Aorta (tissue), 5 donors: ENCODE results near the gene STIP1. TPM values are rescaled to one million over a fixed set of nuclear protein-coding genes. Genes with fewer than 3 reads are reported as not detected.
A peak's percentile ranks its signal among the peaks of the same experiment; 100 is the strongest.

Experiments used
- ATAC-seq: fragments of 200-7000 bp; cut with Tn5 transposase; one replicate; pipeline ENCODE4 v1.9.1; 2022; ENCODE audit warnings: moderate library complexity; ENCODE audit not compliant: low FRiP score
- DNase-seq, 2 donors: peaks; one replicate each; pipeline ENCODE4 v3.0.0-alpha.2; 2020
- H3K27ac ChIP-seq, 2 donors: one replicate each; pipeline ENCODE4 v1.5.1; 2013; ENCODE audit warnings: low read length in 2 of 2, mild to moderate bottlenecking in 2 of 2, moderate library complexity in 2 of 2, control low read depth in 1 of 2, inconsistent platforms in 1 of 2, low read depth in 1 of 2
- H3K27me3 ChIP-seq, 2 donors: one replicate each; pipeline ENCODE4 v1.6.1; 2013; ENCODE audit warnings: control low read depth in 1 of 2, low read length in 1 of 2, mild to moderate bottlenecking in 1 of 2, moderate library complexity in 1 of 2; ENCODE audit not compliant: insufficient read depth in 2 of 2, control insufficient read depth in 1 of 2
- H3K36me3 ChIP-seq, 2 donors: one replicate each; pipeline ENCODE4 v1.6.1; 2013; ENCODE audit warnings: control low read depth in 1 of 2, low read length in 1 of 2, mild to moderate bottlenecking in 1 of 2; ENCODE audit not compliant: insufficient read depth in 2 of 2, control insufficient read depth in 1 of 2
- H3K4me1 ChIP-seq, 2 donors: one replicate each; pipeline ENCODE4 v1.6.1; 2013; ENCODE audit warnings: low read length in 2 of 2, control low read depth in 1 of 2, mild to moderate bottlenecking in 1 of 2, moderate library complexity in 1 of 2; ENCODE audit not compliant: insufficient read depth in 2 of 2, control insufficient read depth in 1 of 2
- H3K4me3 ChIP-seq, 2 donors: one replicate each; pipeline ENCODE4 v1.5.1; 2013; ENCODE audit warnings: low read length in 2 of 2, control low read depth in 1 of 2, mild to moderate bottlenecking in 1 of 2
- H3K9me3 ChIP-seq: one replicate; pipeline ENCODE4 v1.6.1; 2013; ENCODE audit warnings: mild to moderate bottlenecking, low read length; ENCODE audit not compliant: control insufficient read depth
- WGBS, 2 donors: extraction: QIAGEN DNeasy Blood & Tissue Kit; methylation state at CpG; one replicate each; pipeline ENCODE4 v1.1.7; 2013; 5-methylcytosine and 5-hydroxymethylcytosine counted together
- intact Hi-C, 2 donors: fragments of 100-400 bp; cut with DNase I; formaldehyde crosslinking; loops; one replicate each; pipeline versions ENCODE4 v1.14.2 to v1.15.0; 2022
- long read RNA-seq, 2 donors: library from polyadenylated mRNA; unstranded; transcript quantifications; one replicate each; pipeline ENCODE4 v2.0.0, GENCODE V29; 2020 to 2021
- polyA plus RNA-seq, 2 donors: library from polyadenylated mRNA; stranded (reverse); fragments of 200-250 nt; gene quantifications; one replicate each; pipeline ENCODE4 v1.2.3, GENCODE V29; 2013
- total RNA-seq, 2 donors: library from RNA; stranded (reverse); fragmentation: NEBNext Ultra II Directional; extraction: Animal tissue kit (Norgen Biotek cat#: 25700); gene quantifications; one replicate each; pipeline ENCODE4 v1.2.1, GENCODE V29; 2021
- donor health status: healthy with polysubstance abuse.
- donor health status: Bipolar disorder and iron deficiency.
- donor health status: DM: no; HTN: no; CAD: no.
- donor health status: DM: no; HTN: no; CAD: no.
- donor health status: DM: yes; HTN: yes; CAD: no.

The STIP1 gene
- total RNA-seq (100 to 1,000 TPM in 1 of 2 donors, 10 to 100 TPM in 1; 67.9 to 111 TPM), polyA plus RNA-seq (10 to 100 TPM; 31.0 to 40.4 TPM)
- long read RNA-seq, donor 1, transcript STIP1-201 (14 exons, 2,196 nt), result major isoform, 289 of 334 reads
- long read RNA-seq, donor 1, partial matches to known transcripts, result 26 of 334 reads
- long read RNA-seq, donor 1, other reads (novel, unspliced or antisense), result 19 of 334 reads
- long read RNA-seq, donor 2, transcript STIP1-201 (14 exons, 2,196 nt), result major isoform, 37 of 48 reads
- long read RNA-seq, donor 2, partial matches to known transcripts, result 6 of 48 reads
- long read RNA-seq, donor 2, other reads (novel, unspliced or antisense), result 4 of 48 reads

DNA sequence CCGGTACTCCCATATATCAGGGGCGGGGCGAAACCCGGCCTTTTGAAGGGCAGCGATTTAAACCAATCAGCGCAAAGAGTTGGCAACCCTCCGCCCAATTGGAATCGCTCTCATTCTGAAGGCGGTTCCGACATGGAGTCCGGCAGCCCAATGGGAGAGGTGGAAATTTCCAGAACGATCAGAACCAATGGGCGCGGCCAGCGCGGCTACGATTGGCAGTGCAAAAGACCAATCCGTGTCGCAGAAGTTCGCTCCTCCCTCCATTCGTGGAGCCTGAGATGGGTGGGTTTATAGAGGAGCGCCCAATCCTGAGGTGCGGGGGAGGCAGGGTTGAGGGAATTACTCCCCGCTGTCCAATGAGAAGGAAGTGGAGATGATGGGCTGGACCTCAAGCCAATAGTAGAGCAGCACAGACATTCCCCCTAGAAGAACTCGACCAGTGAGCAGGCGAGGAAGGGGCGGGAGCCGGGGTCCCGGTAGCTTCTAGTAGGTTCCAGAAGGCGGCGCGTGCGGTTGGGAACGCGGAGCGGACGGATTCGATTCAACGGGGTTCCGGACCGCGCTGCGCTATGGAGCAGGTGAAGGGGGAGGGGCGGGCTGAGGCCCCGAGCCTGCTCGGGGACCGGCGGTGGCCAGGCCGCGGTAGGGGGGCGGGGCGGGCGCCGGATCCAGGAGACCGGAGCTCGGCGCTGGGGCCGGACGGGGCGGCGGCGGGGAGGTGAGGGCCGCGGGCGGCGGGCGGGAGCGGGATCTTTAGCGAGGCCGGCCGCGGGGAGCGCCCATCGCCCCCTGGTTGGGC is at the start of gene STIP1:
TSS of gene STIP1 (plus strand) at position 479 of the 799 bp plus-strand sequence. CDS start at position 570, 91 bp downstream.
- H3K27ac ChIP-seq, result peak within 1 kb of the TSS; percentile 47 to 80
- no peaks in the 10 kb centered on the region for H3K4me1 ChIP-seq
- ATAC-seq (peak; percentile 96), DNase-seq (peak; percentile 99)
- no peaks in the 10 kb centered on the region for H3K36me3 ChIP-seq
- no peaks in the 10 kb centered on the region for H3K27me3 ChIP-seq
- 1% methylated on average over 70 to 74 of the region's 74 CpGs for WGBS, 2 donors
- H3K9me3 ChIP-seq, result no peaks in the 10 kb centered on the region
- H3K4me3 ChIP-seq, result peak within 1 kb of the TSS; percentile 22 to 52
- intact Hi-C loops, result loop anchor here in 1 of 2 donors (5.0 kb wide), 2 partner anchors 41 to 116 kb away; partner anchors contain the start of genes CATSPERZ, NUDT22 and TRPT1

DNA sequence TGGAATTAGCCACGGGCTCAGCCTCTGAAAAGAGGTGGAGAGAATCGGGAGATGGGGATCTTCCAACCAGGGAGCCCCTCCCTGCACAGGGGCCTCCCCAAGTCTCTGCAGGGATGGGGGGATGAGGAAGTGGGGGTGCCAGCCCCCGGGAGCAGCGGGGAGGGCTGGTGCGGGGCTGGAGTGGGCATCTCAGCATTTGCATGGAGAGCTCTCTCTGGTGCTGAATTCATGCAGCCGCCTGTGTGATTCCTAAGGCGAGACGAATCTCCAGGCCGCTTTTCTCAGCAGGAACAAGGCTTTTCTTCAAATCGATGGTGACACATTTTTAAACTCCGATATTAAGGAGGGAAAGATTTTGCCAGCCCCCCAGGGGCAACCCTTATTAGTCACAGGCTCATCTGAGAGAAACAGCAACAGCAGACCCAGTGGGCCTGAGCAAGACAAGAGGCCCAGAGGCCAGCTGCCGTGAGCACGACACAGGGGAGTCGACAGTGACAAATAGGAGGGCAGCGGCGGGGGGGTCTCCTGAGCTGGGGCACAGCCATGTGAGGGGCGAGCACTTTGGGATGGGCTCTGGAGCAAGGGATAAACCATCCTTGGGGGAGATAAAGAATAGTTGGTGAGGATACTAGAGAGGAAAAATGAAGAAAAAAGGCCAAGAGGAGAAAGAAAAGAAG is 49.1 kb upstream of the STIP1 start:
- H3K27me3 ChIP-seq, result no peaks in the 10 kb centered on the region
- no peaks in the 10 kb centered on the region for H3K9me3 ChIP-seq
- no peak overlapping the region for H3K4me3 ChIP-seq
- H3K36me3 ChIP-seq, result no peaks in the 10 kb centered on the region
- no peaks in the 10 kb centered on the region for H3K4me1 ChIP-seq
- intact Hi-C loops, result loop anchor here in 1 of 2 donors (5.0 kb wide), 1 partner anchor 120 kb away; no protein-coding TSS in a partner anchor
- 71 to 74% methylated on average over 17 of the region's 17 CpGs for WGBS, 2 donors
- no peak for ATAC-seq
- no peak overlapping the region for H3K27ac ChIP-seq
- DNase-seq, result no peak

DNA sequence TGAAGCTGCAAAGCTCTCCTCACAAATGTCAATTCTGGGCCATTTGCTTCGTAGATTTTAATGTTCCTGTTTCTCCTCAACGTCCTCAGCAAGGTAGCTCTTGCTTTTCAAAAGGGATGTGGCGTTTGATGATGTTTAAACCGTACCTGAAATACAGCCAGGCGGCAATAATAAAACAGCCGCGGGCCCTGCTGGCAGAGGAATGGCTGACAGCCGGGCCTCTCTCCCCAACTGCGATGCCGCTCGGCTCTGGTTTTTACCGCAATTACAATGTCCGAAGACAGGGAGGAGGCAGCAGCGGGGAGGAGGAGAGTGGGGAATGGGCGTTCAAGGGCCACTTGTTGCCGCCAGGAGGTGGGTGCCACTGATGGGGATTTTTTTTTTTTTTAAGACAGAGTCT is 47.6 kb upstream of the STIP1 start:
- no peak overlapping the region for H3K27ac ChIP-seq
- 88 to 91% methylated on average over 16 of the region's 16 CpGs for WGBS, 2 donors
- no peak for DNase-seq
- ATAC-seq, result no peak
- H3K4me3 ChIP-seq, result no peak overlapping the region
- H3K9me3 ChIP-seq, result no peaks in the 10 kb centered on the region
- intact Hi-C loops, result loop anchor here in 1 of 2 donors (5.0 kb wide), 1 partner anchor 121 kb away; no protein-coding TSS in a partner anchor
- H3K4me1 ChIP-seq, result no peaks in the 10 kb centered on the region
- H3K36me3 ChIP-seq, result no peaks in the 10 kb centered on the region
- no peaks in the 10 kb centered on the region for H3K27me3 ChIP-seq

DNA sequence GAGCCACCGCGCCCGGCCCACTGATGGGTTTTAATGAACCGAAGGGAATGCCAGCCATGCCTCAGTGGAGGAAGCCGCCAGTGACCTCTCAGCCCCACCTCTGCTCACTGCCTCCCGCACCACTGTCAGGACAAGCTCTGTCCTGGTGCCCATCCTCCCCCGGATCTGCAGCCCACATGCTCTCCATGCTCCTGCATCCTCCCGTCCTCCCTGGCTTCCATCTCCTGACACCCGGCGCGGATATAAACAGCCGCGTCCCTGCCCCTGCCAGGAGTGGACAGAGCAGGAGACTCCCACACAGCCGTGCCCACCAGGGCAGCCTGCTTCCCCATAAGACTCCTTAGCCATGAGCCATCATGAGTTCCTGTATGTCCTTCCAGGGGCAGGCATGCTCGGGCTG is 46.9 kb upstream of the STIP1 start:
- no peak overlapping the region for H3K27ac ChIP-seq
- H3K9me3 ChIP-seq, result no peaks in the 10 kb centered on the region

DNA sequence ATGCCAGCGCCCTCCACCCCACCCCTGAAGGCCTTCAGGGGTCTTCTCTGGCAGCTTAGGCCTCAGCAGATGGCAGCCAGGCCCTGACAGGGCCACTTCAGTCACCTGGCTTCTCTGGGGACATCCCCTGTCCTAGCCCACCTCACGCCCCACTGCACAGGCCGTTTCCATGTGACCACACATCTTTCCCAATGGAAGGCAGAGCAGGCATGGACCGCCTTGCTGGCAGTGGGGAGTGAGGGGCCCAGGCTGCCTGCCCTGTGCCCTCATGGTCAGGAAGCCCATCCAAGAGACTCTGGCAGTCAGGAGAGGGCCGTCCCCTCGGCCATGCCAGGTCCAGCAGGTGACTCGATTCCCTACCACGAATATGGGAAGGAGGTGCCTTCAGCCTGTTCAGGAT is 45.9 kb upstream of the STIP1 start:
- no peak for DNase-seq
- intact Hi-C loops, result no loop called here
- Histone ChIP-seq H3K9me3 (no peaks in the 10 kb centered on the region), H3K27ac (no peak overlapping the region), H3K27me3 (no peaks in the 10 kb centered on the region), H3K4me1 (no peaks in the 10 kb centered on the region), H3K36me3 (no peaks in the 10 kb centered on the region), H3K4me3 (no peak overlapping the region)
- WGBS, 2 donors, result 91 to 94% methylated on average over 8 of the region's 8 CpGs
- no peak for ATAC-seq

More for the DNA sequence above, 46.9 kb upstream of the STIP1 start:
- intact Hi-C loops, result loop anchor here in 1 of 2 donors (5.0 kb wide), 1 partner anchor 122 kb away; no protein-coding TSS in a partner anchor
- Histone ChIP-seq H3K27me3 (no peaks in the 10 kb centered on the region), H3K36me3 (no peaks in the 10 kb centered on the region), H3K4me1 (no peaks in the 10 kb centered on the region), H3K4me3 (no peak overlapping the region)
- 93 to 95% methylated on average over 15 of the region's 15 CpGs for WGBS, 2 donors
- ATAC-seq, result no peak
- no peak for DNase-seq

DNA sequence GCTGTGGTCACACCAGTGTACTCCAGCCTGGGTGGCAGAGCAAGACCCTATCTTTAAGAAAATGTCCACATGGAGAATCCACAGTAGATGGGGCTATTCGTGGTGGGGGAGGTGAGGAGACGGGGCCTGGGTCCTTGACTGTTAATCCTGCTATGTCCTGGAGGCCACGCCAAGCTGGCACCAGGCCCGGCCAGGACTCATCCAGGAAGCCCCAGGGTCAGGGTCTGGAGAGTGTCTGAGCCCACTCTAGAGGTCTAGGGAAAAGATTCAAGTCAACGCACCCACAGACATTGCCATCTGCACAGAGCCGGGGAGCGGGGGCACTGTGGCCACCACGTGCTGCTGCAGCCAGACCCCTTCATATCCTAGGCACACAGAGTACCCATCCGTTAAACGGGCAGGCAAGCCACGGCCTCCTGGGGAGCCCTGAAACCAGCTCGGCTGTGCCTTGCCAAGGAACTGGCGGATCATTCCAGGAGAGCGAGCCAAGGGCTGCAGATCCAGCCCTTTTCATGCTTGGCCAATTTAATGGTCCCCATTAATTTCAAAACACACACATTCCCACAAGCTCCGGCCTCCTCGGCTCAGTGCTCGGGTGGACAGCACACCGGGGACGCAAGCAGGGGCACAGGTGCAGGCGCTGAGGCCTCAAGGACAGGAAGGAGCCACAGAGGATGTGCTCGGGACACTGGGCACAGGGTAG is 44.7 kb upstream of the STIP1 start:
- Histone ChIP-seq H3K27ac (no peak overlapping the region), H3K36me3 (no peaks in the 10 kb centered on the region), H3K4me3 (no peak overlapping the region), H3K9me3 (no peaks in the 10 kb centered on the region), H3K4me1 (no peaks in the 10 kb centered on the region), H3K27me3 (no peaks in the 10 kb centered on the region)
- ATAC-seq, result peak; percentile 6
- DNase-seq, result no peak
- intact Hi-C loops, result no loop called here
- 61 to 68% methylated on average over 21 of the region's 21 CpGs for WGBS, 2 donors

DNA sequence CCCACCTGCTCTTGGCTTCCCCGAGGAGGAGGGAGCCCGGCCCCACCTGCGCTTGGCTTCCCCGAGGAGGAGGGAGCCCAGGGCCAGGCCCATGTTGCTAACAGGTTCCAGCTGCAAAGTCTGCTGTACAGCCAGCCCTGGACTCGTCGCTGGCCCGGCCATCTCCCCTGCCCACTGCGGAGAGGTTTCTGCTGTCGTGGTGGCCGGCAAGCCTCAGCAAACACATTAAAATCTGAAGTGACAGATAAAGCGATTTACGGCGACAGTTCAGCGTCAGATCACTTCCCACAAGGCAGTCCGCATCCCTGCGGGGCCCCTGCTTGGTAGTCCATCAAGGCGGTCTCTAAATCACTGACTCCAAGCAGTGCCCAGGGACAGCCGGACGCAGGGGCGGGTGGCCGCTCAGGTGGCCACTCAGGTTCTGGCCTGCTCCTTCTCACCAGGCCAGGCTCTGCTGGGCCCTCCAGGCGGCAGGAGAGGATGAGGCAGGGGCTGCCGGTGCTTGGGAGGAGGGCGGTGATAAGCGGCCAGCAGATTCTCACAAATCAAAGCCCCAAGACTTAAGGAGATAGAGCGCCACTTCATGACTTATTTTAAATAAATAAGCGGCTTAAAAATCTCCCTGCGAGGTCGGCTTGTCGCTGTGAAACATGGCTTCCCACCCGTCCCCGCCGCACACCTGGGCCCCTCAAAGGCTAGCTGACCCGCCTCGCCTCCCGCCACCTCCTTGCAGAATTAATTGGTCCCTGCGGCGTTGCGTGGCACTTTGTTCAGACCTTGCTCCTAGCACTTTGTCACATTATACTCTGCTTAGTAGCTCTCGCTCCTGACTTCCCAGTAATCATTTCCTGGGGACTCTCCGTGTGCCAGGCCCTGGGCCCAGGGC is 41.1 kb upstream of the STIP1 start:
- intact Hi-C loops, result no loop called here
- no peaks in the 10 kb centered on the region for H3K4me1 ChIP-seq
- ATAC-seq (no peak), DNase-seq (no peak)
- H3K36me3 ChIP-seq, result no peaks in the 10 kb centered on the region
- H3K9me3 ChIP-seq, result no peaks in the 10 kb centered on the region
- H3K4me3 ChIP-seq, result no peak overlapping the region
- H3K27ac ChIP-seq, result no peak overlapping the region
- 91 to 92% methylated on average over 41 of the region's 41 CpGs for WGBS, 2 donors
- H3K27me3 ChIP-seq, result no peaks in the 10 kb centered on the region
